Hepatocyte (in vitro differentiated cells): Measurements from ENCODE around the gene MRPL20. TPM values are rescaled to one million over a fixed set of nuclear protein-coding genes. Genes with fewer than 3 reads are reported as not detected.

Source experiments
- DNase-seq: peaks from one replicate; pipeline ENCODE4 v3.0.0-alpha.2; 2016; ENCODE audit warnings: low spot score
- H2AFZ ChIP-seq: fragments of 200-600 bp; sonication (generic); 2 replicates; pipeline ENCODE4 v1.6.0; 2016; ENCODE audit warnings: antibody characterized with exemption, mild to moderate bottlenecking
- H3K27ac ChIP-seq: fragments of 200-600 bp; sonication (generic); 2 replicates; pipeline ENCODE4 v1.5.1; 2016; ENCODE audit warnings: mild to moderate bottlenecking
- H3K27me3 ChIP-seq: fragments of 200-600 bp; sonication (generic); 2 replicates; pipeline ENCODE4 v1.6.1; 2016
- H3K36me3 ChIP-seq: fragments of 200-600 bp; sonication (generic); replicated peaks from 2 replicates; pipeline ENCODE4 v1.5.1; 2016; ENCODE audit warnings: low read depth; ENCODE audit not compliant: insufficient read depth
- H3K4me1 ChIP-seq: fragments of 200-600 bp; sonication (generic); 2 replicates; pipeline ENCODE4 v1.5.1; 2016; ENCODE audit warnings: mild to moderate bottlenecking, moderate library complexity; ENCODE audit not compliant: insufficient read depth
- H3K4me2 ChIP-seq: fragments of 200-600 bp; sonication (generic); 2 replicates; pipeline ENCODE4 v1.6.0; 2016
- H3K4me3 ChIP-seq: fragments of 200-600 bp; sonication (generic); 2 replicates; pipeline ENCODE4 v1.5.1; 2016; ENCODE audit warnings: mild to moderate bottlenecking
- H3K79me2 ChIP-seq: fragments of 200-600 bp; sonication (generic); 2 replicates; pipeline ENCODE4 v1.6.0; 2017; ENCODE audit warnings: mild to moderate bottlenecking
- H3K9me2 ChIP-seq: fragments of 200-600 bp; sonication (generic); replicated peaks from 2 replicates; pipeline ENCODE4 v1.6.0; 2017; ENCODE audit warnings: mild to moderate bottlenecking; ENCODE audit not compliant: insufficient read depth
- H3K9me3 ChIP-seq: fragments of 200-600 bp; sonication (generic); 2 replicates; pipeline ENCODE4 v1.5.1; 2016; ENCODE audit warnings: low read depth, mild to moderate bottlenecking
- H4K20me1 ChIP-seq: fragments of 200-600 bp; sonication (generic); 2 replicates; pipeline ENCODE4 v1.6.0; 2016; ENCODE audit warnings: mild to moderate bottlenecking; ENCODE audit not compliant: insufficient read depth, poor library complexity, severe bottlenecking
- EZH2 ChIP-seq: fragments of 200-600 bp; sonication (generic); IDR thresholded peaks from 2 replicates; pipeline ENCODE4 v1.6.1; 2016; ENCODE audit warnings: antibody characterized with exemption, mild to moderate bottlenecking, borderline replicate concordance
- EZH2phosphoT487 ChIP-seq: fragments of 200-600 bp; sonication (generic); IDR thresholded peaks from one replicate; pipeline ENCODE4 v1.6.1; 2018; ENCODE audit warnings: antibody characterized with exemption, mild to moderate bottlenecking, low read depth, moderate library complexity; ENCODE audit not compliant: unreplicated experiment, severe bottlenecking
- WGBS: methylation state at CpG from one replicate; pipeline ENCODE4 v1.1.6; 2016; ENCODE audit warnings: low lambda C conversion rate; ENCODE audit errors: missing lambda C conversion rate; 5-methylcytosine and 5-hydroxymethylcytosine counted together
- polyA plus RNA-seq: library from polyadenylated mRNA; unstranded; fragments of >200 nt; fragmentation: Nextera tagmentation; extraction: Ambion mirVana; gene quantifications from 2 replicates; pipeline ENCODE4 v1.2.1, GENCODE V29; 2016
- total RNA-seq: library from RNA; depleted of rRNA; stranded (reverse); fragments of >200 nt; gene quantifications from 2 replicates; pipeline ENCODE4 v1.2.3, GENCODE V29; 2014
- TF ChIP-seq, protein P1 (sequence below): fragments of 200-600 bp; sonication (generic); IDR thresholded peaks from 2 replicates; pipeline ENCODE4 v1.5.1; 2016; ENCODE audit warnings: antibody characterized with exemption, mild to moderate bottlenecking; ENCODE audit not compliant: poor library complexity

Gene MRPL20
- total and polyA plus RNA-seq, 2 experiments from 2014 or later, result 107 to 193 TPM

DNA sequence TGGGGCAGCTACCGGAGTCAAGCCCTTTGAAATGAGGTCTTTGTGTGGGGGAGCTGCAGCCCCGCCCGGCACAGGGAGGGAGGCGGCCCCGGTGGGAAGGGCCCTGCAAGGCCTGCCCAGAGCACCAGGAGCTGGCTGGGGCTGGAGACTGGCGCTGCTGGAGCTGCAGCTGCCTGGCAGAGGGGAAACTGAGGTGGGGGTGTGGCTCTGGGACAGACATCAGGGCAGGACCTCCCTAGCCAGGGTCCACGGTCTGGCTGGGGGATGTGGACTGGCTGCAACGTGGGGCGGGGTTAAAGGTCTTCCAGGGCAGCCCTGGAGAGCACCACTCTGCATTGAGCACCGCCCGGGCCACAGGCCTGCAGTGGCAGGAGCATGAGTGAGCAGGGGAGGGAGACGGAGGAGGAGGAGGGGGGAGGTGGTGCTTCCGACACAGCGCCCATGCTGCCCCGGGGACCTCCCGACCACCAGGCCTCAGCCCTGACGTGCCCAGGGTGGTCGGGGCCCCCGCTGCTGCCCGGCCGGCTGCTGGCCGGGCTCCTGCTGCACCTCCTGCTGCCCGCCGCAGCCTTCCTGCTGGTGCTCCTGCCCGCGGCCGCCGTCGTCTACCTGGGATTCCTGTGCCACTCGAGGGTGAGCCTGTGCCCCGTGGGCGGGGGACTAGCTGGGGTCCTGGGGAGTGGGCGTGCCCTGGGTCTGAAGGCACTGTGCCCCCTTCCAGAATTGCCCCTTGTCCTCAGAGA, 18.8 kb upstream of the MRPL20 start:
- TF ChIP-seq, protein P1, sequence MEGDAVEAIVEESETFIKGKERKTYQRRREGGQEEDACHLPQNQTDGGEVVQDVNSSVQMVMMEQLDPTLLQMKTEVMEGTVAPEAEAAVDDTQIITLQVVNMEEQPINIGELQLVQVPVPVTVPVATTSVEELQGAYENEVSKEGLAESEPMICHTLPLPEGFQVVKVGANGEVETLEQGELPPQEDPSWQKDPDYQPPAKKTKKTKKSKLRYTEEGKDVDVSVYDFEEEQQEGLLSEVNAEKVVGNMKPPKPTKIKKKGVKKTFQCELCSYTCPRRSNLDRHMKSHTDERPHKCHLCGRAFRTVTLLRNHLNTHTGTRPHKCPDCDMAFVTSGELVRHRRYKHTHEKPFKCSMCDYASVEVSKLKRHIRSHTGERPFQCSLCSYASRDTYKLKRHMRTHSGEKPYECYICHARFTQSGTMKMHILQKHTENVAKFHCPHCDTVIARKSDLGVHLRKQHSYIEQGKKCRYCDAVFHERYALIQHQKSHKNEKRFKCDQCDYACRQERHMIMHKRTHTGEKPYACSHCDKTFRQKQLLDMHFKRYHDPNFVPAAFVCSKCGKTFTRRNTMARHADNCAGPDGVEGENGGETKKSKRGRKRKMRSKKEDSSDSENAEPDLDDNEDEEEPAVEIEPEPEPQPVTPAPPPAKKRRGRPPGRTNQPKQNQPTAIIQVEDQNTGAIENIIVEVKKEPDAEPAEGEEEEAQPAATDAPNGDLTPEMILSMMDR, result no peak
- no peak for TF ChIP-seq EZH2
- no peak for TF ChIP-seq EZH2phosphoT487
- no peaks in the 10 kb centered on the region for H3K27me3 ChIP-seq
- no peak overlapping the region for H3K4me3 ChIP-seq
- no peaks in the 10 kb centered on the region for H4K20me1 ChIP-seq
- WGBS, result 73% methylated on average over 18 of the region's 33 CpGs
- H3K27ac ChIP-seq, result no peak overlapping the region
- no peak overlapping the region for H3K4me2 ChIP-seq
- peaks cover 15% of the 10 kb centered on the region for H3K4me1 ChIP-seq
- no peak overlapping the region for H2AFZ ChIP-seq
- no peaks in the 10 kb centered on the region for H3K36me3 ChIP-seq
- no peaks in the 10 kb centered on the region for H3K9me3 ChIP-seq
- H3K9me2 ChIP-seq, result no peaks in the 10 kb centered on the region
- no peak for DNase-seq
- H3K79me2 ChIP-seq, result no peaks in the 10 kb centered on the region

- no peaks in the 10 kb centered on the region for H3K9me2 ChIP-seq
- H2AFZ ChIP-seq, result no peak overlapping the region
- H3K4me2 ChIP-seq, result no peak overlapping the region
- WGBS, result 88% methylated on average over 12 of the region's 12 CpGs
- no peaks in the 10 kb centered on the region for H3K36me3 ChIP-seq
- H3K4me3 ChIP-seq, result no peak overlapping the region
- no peaks in the 10 kb centered on the region for H3K27me3 ChIP-seq
- no peaks in the 10 kb centered on the region for H3K79me2 ChIP-seq
- no peak for DNase-seq
- no peak overlapping the region for H3K27ac ChIP-seq
- no peaks in the 10 kb centered on the region for H3K9me3 ChIP-seq
- TF ChIP-seq, protein P1, result no peak
- no peak for TF ChIP-seq EZH2
- no peak for TF ChIP-seq EZH2phosphoT487
- peaks cover 10% of the 10 kb centered on the region for H3K4me1 ChIP-seq
- H4K20me1 ChIP-seq, result no peaks in the 10 kb centered on the region
Observed at GRCh38 chr1:1425426-1425752, 18.3 kb upstream of the MRPL20 start.

DNA sequence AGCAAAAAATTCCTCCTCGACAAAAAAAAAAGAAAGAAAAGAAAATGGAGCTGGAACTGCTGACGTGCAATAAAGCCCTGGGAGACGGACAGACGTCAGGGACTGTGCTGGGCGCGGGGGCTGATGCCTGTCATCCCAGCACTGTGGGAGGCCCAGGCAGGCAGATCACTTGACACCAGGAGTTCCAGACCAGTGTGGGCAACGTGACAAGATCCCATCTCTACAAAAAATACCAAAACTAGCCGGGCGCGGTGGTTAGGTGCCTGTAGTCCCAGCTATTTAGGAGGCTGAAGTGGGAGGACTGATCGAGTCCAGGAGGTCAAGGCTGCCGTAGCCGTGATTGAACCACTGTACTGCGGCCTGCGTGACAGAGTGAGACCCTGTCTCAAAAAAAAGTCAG, 17.6 kb upstream of the MRPL20 start:
- 89% methylated on average over 15 of the region's 15 CpGs for WGBS
- no peak for DNase-seq
- Histone ChIP-seq H3K4me3 (no peak overlapping the region), H4K20me1 (no peaks in the 10 kb centered on the region), H3K27ac (no peak overlapping the region), H2AFZ (no peak overlapping the region), H3K4me2 (no peak overlapping the region), H3K27me3 (no peaks in the 10 kb centered on the region), H3K36me3 (no peaks in the 10 kb centered on the region), H3K9me2 (no peaks in the 10 kb centered on the region), H3K9me3 (no peaks in the 10 kb centered on the region), H3K79me2 (no peaks in the 10 kb centered on the region), H3K4me1 (peaks cover 4% of the 10 kb centered on the region)
- TF ChIP-seq, protein P1, result no peak
- TF ChIP-seq EZH2 (no peak), EZH2phosphoT487 (no peak)

DNA sequence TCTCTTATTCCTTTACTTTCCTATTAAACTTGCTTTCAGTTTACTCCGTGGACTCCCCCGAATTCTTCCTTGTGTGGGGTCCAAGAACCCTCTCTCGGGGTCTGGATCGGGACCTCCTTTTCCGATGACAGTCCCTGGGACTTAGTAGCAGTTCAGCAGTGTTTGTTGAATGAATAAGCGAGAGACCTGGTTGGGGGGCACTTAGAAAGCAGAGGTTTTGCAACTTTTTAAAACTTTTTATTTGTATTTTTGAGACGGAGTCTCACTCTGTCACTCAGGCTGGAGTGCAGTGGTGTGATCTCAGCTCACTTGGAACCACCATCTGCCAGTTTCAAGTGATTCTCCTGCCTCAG, 16.1 kb upstream of the MRPL20 start:
- WGBS, result 89% methylated on average over 7 of the region's 7 CpGs
- no peak overlapping the region for H3K27ac ChIP-seq

More for the DNA sequence above, 16.1 kb upstream of the MRPL20 start:
- Histone ChIP-seq H2AFZ (no peak overlapping the region), H3K9me3 (no peaks in the 10 kb centered on the region), H3K36me3 (no peaks in the 10 kb centered on the region), H3K4me1 (peaks cover 4% of the 10 kb centered on the region), H3K9me2 (no peaks in the 10 kb centered on the region), H4K20me1 (no peaks in the 10 kb centered on the region), H3K4me3 (no peak overlapping the region), H3K27me3 (no peaks in the 10 kb centered on the region), H3K79me2 (no peaks in the 10 kb centered on the region), H3K4me2 (no peak overlapping the region)
- DNase-seq, result no peak
- TF ChIP-seq, protein P1, result no peak
- TF ChIP-seq EZH2, result no peak
- TF ChIP-seq EZH2phosphoT487, result no peak
